HG02678 (cell line): ENCODE data around the gene RBL1.
"Not testable (repeated sequence)": the region's sequence is repeated elsewhere in the genome, so short reads cannot be mapped to it uniquely, and the experiment has no call there.

Source experiments
- ATAC-seq: cut with Tn5 transposase; IDR thresholded peaks from one replicate; pipeline ENCODE4 v1.9.1; 2021; ENCODE audit warnings: mild to moderate bottlenecking, moderate library complexity; ENCODE audit not compliant: unreplicated experiment

Gene RBL1

DNA sequence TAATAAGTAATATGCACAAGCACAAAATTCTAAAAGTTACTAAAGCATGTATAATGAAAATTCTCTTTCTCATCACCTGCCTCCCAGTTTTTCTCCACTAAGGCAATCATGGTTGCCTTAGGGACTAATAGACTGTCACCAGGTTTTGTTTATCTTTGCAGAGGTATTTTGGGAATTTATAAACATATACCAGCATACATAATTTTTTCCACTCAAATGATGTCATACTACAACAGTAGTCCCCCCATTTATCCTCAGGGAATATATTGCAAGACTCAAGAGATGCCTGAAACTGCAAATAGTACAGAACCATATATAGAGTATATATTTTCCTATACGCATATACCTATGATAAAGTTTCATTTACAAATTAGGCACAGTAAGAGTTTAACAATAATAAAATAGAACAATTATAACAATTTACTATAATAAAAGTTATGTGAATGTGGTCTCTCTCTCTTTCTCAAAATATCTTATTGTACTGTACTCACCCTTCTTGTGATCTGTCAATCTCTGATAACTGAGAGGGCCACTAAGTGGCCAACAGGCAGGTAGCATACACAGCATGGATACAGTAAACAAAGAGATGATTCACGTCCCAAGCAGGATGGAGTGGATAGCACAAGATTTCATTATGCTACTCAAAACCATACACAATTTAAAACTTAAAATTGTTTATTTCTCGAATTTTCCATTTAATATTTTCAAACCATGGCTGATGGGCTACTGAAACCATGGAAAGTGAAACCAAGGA is 19.7 kb downstream of the RBL1 start:
- ATAC-seq, result no peak

GRCh38 chr20:37072293-37073196 is 23.3 kb downstream of the RBL1 start:
- no peak for ATAC-seq

DNA sequence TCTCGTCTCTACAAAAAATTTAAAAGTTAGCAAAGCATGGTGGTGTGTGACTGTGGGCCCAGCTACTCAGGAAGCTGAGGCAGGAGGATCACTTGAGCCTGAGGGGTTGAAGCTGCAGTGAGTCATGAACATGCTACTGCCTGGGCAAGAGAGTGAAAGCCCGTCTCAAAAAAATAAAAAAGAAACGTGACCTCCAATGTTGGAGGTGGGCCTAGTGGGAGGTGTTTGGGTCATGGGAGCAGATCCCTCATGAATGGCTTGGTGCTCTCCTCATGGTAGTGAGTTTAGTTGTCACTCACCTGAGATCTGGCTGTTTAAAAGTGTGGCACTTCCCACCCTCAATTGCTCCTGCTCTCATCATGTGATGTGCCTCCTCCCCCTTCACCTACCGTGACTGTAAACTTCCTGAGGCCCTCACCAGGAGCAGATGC is 24.3 kb downstream of the RBL1 start:
- ATAC-seq, result no peak

DNA sequence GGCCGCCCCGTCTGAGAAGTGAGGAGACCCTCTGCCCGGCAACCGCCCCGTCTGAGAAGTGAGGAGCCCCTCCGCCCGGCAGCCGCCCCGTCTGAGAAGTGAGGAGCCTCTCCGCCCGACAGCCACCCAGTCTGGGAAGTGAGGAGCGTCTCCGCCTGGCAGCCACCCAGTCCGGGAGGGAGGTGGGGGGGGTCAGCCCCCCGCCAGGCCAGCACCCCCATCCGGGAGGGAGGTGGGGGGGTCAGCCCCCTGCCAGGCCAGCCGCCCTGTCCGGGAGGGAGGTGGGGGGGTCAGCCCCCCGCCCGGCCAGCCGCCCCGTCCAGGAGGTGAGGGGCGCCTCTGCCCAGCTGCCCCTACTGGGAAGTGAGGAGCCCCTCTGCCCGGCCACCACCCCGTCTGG is 26.2 kb downstream of the RBL1 start:
- not testable (repeated sequence) for ATAC-seq

- no peak for ATAC-seq
Observed at GRCh38 chr20:37066168-37066567, 29.6 kb downstream of the RBL1 start.

DNA sequence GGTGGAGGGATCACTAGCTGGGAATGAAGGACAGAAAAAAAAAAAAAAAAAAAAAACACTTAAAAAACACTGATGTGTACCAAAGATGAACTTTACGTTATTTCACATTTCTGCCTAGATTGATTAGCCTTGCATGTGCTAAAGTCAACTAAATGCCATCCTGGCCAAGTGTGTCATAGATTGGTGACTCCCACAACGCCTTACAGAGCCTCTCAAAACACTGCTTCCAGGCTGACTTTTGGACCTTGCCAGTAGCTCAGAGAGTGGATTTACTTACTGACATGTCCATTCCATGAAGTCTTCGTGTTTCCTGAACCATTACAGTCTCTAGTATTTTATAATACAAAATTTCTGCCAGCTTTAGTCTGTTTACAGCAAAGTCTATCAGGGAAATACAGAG is 40.5 kb downstream of the RBL1 start:
- ATAC-seq, result no peak

DNA sequence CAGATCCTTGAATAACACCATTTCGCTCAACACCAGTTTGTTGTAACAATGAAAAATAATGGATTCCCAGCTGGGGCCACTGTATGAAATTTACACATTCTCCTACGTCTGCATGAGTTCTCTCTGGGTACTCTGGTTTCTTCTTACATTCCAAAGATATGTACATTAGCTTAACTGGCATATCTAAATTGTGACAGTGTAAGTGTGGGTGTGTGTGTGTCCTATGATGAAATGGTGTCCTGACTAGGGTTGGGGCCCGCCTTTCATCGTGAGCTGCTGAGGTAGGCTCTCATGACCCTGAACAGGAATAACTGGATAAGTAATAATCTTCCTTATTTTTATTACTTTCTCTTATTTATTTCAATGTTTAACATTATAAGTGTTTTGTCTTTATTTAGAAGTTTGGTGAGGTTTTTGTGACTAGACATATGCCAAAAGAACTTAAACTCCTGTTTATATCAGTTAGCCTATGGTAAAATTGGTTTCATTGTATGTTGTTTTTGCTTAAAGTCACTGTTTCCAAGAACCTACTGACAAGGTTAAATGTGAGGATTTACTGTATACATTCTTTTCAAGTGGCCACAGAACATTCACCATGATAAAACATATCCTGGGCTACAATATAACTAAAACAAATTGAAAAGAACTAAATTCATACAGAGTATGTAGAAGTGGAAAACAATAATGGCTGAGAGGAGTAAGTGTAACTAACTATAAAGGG is 42.4 kb downstream of the RBL1 start:
- ATAC-seq, result no peak

- peak; percentile 54 for ATAC-seq
Observed at GRCh38 chr20:37042986-37043972, 52.5 kb downstream of the RBL1 start.

DNA sequence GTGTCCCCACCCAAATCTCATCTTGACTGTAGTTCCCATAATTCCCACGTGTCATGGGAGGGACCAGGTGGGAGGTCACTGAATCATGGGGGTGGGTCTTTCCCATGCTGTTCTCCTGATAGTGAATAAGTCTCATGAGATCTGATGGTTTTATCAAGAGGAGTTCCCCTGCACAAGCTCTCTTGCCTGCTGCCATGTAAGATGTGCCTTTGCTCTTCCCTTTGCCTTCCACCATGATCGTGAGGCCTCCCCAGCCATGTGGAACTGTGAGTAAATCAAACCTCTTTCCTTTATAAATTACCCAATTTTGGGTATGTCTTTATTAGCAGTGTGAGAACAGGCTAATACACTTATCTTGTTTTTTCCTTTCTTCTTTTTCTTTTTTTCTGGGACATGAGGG is 56.4 kb downstream of the RBL1 start:
- not testable (repeated sequence) for ATAC-seq

DNA sequence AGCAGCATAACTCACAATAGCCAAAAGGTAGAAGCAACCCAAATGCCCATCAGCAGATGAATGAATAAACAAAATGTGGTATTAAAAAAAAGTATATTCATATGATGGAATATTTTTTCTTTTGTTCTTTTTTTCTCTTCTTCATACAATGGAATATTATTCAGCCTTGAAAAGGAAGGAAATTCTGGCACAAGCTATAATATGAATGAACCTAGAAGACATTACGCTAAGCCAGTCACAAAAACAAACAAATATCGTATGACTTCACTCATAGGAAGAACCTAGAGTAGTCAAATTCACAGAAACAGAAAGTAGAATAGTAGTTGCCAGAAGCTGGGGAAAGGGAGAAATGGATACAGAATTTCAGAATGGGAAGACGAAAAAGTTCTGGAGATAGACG is 63.7 kb downstream of the RBL1 start:
- ATAC-seq, result no peak

DNA sequence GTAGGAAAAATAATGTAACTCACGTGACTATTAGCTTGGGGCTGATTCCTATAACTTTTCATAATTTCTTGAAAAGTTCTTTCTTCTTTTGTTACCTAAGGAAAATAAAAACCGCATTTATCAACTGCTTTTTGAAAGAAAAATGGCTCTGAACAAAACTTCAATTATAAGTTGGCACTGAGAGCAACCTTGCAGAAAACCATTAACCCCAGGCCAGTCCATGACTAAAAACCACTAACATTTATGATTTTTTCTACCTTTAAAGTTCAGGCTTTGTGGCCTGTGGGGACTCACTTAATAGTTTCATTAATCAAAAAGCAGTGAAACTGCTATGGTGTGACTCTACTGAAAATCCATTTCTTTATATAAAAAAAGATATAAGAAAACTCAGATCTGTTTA is 75.2 kb downstream of the RBL1 start:
- no peak for ATAC-seq

DNA sequence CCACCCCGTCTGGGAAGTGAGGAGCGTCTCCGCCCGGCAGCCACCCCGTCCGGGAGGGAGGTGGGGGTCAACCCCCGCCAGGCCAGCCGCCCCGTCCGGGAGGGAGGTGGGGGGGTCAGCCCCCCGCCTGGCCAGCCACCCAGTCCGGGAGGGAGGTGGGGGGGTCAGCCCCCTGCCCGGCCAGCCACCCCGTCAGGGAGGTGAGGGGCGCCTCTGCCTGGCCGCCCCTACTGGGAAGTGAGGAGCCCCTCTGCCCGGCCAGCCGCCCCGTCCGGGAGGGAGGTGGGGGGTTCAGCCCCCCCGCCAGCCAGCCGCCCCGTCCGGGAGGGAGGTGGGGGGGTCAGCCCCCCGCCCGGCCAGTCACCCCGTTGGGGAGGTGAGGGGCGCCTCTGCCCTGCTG is 83.2 kb downstream of the RBL1 start:
- ATAC-seq, result not testable (repeated sequence)

- not testable (repeated sequence) for ATAC-seq
Observed at GRCh38 chr20:37011858-37012257, 83.9 kb downstream of the RBL1 start.

- ATAC-seq, result no peak
Observed at GRCh38 chr20:37011147-37011546, 84.7 kb downstream of the RBL1 start.

GRCh38 chr20:37007898-37008649 is 87.7 kb downstream of the RBL1 start:
- no peak for ATAC-seq

GRCh38 chr20:37005062-37005942 is 90.5 kb downstream of the RBL1 start:
- not testable (repeated sequence) for ATAC-seq

- ATAC-seq, result not testable (repeated sequence)
Observed at GRCh38 chr20:37001634-37002033, 94.2 kb downstream of the RBL1 start.

GRCh38 chr20:37000171-37000570 is 95.6 kb downstream of the RBL1 start:
- ATAC-seq, result not testable (repeated sequence)
